Stimulated activated CD8-positive, alpha-beta memory T cell treated with anti-CD3 and anti-CD28 coated beads, Interleukin-4, amount 100 ng/mL, for 24 hours (primary cell): ENCODE measurements around the gene MOB3A.

Experiments used
- DNase-seq: peaks from one replicate; pipeline ENCODE4 v3.0.0-alpha.2; 2020; ENCODE audit warnings: low read depth

The MOB3A gene

DNA sequence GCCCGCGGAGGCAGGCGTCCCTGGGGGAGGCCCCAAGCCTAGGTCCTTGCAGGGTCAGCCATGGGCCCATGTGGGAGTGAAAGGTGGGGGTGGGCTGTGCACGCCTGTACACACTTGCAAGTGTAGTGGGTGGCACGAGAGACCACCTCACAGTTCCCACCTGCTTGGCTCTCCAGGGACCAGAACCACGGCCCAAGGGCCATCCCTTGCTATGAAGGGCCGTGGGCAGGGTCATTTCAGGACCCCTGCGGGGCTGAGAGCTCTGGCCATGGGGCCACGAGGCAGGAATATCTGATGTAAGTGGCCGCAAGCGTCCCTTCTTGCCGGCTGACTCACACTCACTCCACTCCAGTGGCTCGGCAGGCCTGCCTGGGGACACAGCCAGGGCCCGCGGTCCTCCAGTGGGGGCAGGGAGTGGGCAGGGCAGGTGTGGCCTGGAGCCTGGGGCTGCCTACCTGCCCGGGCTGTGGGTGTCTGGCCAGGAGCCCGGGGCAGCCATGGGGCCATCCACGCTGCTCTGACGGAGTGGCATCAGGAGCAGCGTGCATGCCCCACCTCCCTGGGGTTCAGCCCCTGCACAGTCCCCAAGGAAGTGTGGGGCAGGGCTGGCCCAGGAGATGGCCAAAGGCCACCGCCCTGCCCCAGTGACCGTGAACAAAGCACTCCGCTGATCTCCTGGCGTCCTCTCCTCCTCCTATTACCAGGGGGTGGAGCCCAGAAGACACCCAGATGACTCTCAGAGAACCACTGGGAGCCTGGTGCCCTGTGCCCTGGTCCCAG lies 36.5 kb downstream of the MOB3A start:
- DNase-seq, result no peak

DNA sequence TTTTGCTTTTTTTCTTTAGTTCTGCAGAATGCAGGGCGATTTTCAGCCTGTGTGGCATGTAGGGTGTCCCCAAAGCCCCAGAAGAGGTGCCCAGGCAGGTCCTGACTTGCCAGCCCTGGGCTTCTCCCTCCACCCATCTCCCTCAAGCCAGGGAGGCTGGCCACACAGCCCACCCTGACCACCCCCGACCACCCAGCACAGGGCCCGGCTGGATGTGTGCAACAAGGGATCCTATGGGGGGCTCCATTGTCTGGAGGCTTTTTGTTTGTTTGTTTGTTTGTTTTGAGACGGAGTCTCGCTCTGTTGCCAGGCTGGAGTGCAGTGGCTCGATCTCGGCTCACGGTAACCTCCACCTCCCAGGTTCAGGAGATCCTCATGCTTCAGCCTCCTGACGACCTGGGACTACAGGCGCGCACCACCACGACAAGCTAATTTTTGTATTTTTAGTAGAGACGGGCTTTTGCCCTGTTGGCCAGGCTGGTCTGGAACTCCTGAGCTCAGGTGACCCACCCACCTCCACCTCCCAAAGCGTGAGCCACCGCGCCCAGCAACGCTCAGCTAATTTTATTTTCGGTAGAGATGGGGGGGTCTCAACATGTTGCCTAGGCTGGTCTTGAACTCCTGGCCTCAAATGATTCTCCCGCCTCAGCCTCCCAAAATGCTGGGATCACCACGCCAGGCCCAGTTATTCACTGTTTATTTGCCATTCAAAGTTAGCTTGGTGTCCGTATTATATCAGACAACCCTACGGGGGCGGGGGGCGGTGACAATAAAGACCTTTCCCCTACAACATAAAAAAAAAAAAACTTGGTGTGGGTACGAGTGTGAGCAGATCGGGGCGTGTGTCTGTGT lies 37.3 kb downstream of the MOB3A start:
- DNase-seq, result no peak

DNA sequence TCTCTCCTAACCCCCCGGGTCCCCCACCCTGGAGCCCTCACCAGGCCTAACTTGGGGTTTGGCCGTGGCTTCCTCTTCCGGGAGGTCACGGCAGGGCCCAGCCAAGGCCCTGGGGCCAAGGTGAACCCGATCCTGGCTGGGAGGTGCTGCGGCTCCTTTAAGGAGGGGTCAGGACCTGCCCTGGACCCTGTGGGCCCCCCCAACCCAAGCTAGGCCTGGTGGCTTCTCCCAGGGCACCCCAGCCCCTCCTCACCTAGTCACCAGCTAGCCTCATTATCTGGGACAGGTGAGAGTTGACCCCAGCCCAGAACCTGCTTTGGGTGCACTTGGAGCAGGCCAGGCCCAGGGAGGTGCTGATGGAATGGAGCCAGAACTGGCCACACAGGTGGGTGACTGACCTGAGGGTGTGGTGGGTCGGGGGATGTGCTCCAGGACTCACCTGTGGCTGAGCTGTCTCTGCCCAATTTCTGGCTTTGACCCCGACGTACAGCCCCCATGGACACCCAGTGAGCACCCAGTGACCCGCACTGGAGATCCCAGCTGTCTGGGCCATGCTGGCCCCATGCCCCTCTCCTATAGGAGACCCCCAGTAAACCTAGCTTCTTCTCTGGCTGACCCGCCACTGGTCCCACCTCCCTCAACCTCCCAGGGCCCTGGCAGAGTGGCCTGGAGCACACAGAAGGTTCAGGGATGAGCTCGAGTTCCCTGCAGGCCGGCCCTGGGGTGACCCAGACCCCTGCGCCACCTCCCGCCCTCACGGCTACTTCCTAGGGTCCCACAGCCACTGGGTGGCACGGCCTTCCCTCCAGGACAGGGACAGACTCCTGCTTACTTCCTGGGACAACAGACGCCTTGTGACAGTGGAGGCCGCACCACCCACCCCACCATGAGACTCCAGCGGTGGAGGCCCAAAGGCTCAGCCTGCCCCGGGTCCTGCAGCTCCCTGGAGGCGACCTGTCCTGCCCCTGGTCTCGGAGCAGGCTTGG lies 38.3 kb downstream of the MOB3A start:
- no peak for DNase-seq

DNA sequence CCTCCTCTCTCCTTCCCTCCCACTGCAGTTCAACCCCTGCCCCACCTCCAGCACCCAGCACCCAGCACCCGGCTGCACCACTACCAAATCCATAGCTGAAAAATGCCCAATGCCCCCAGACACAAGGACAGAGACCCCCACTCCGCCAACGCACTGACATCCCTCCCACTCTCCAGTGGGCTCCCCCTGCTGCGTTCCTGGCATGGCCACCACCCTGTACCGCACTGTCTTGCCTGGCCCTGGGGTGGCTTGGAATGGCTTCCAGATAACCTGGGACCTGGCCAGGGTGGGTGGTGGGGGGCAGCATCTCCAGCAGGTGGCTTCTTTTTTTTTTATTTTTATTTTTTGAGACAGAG lies 39.3 kb downstream of the MOB3A start:
- no peak for DNase-seq

DNA sequence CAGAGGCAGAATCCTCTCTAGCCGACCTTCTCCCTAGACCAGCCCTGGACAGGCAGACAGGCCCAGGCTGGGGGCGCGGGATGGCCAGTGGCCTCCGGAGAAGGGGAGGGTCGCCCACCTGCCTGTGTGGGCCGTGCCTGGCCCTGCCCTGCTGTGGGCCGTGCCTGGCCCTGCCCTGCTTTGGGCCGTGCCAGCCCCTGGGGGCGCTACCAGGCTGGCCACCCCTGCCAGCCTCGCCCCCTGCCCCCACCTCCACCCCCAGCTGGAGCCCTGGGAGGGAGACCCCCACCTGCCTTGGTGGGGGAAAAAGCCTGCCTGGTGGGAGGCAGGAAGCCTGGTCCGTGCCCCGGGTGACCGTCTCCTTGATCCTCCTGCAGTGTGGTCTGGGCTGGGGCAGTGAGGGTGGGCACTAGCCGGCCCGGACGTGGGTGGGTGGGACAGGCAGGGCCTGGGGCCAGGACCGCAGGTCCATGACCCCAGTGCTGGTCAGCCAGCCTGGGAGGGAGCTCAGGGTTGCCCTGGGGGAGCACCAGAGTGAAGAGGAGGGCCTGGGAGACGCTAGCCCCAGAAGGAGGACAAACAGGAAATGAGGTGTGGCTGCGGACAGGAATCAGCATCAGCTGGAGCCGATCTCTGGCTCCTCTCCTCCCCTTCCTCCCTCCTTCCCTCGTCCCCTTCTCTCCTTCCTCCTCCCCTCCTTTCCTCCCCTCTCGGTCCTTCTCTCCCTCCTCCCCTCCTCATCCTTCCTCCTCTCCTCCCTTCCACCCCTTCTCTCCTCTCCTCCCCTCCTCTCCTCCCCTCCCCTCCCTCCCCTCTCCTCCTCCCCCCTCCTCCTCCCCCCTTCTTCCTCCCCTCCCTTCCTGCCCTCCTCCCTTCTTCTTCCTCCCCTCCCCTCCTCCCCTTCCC lies 39.9 kb downstream of the MOB3A start:
- DNase-seq, result no peak

DNA sequence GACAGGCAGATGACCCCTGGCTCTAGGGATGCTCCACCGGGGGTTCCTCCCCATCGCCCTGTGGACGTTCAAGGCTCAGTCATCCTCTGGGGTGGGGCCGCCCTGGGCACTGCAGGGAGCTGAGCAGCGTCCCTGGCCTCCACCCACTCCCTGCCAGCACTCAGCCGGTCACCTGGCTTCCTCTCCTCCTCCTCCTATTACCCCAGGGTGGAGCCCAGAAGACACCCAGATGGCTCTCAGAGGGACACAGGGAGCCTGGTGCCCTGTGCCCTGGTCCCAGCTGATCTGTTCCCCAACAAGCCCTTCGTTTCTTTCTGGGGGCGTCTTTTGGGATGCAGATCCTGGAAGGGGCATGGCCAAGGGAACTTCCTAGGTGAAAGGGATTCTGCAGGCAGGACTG lies 41.4 kb downstream of the MOB3A start:
- no peak for DNase-seq

DNA sequence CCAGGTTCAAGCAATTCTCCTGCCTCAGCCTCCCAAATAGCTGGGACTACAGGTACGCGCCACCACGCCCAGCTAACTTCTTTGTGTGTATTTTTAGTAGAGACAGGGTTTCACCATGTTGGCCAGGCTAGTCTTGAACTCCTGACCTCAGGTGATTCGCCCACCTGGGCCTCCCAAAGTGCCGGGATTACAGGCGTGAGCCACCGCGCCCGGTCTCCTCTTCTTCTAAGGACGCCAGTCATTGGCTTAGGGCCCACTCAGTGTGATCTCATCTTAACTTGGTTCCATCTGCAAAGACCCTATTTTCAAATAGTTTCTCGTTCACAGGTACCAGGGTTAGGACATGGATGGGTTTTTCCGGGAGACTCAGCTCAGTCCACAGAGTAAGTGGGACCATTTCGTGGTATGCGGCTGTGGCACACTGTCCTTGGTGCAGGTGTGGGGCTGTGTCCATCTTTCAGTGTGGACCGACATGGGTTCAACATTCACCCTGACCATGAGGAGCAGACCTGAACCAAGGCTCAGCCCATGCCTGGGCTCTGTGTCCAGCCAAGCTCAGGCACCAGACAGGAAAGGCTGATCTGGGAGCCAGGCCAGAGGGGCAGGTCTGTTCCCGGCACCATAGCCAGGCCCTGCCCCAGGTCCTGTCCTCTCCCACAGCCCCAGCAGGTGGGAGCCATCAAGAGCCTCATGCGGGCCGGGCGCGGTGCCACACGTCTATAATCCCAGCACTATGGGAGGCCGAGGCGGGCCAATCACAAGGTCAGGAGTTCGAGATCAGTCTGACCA lies 42.3 kb downstream of the MOB3A start:
- DNase-seq, result no peak

DNA sequence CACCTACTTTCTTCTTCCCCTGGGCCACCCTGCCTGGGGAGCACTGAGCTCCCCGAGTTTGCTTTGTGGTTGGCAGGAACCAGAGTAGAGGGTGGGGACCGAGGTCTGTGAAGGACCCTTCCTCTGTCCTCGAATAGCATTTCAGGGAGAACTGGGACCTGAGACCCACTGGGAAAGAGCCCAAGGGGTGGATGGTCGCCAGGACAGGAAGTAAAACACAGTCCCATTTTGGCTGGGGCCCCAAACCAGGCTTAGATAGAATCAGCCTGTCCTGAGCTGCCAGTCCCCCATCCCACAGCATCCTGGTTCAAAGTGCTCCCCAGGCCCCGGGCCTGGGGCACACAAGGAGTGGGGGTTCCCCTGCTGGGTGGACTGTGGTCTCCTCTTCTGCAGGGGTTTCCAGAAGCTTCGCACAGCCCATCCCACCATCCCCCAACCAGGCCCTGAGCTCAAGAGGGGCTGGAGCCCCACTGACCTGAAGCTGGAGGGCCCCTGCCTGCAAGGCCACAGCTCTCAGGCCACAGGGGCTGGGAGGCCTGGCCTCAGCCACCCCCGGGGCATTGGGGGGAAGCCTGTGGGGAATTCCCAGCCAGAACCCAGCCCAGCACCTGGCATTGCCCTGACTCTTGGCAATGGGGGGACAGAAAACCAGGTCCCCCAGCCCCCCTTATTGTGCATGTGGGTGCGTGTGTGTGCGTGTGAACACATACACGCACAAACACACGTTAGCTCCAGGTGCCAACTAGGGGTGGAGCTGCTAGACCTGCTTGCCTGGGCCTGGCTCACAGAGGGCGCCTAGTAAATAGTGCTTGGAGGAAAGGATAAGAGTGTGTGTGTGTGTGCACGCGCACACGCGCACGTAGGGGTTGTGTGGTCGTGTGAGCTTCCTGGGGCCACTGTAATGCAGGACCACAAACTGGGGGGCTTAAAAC lies 44.1 kb downstream of the MOB3A start:
- DNase-seq, result no peak

DNA sequence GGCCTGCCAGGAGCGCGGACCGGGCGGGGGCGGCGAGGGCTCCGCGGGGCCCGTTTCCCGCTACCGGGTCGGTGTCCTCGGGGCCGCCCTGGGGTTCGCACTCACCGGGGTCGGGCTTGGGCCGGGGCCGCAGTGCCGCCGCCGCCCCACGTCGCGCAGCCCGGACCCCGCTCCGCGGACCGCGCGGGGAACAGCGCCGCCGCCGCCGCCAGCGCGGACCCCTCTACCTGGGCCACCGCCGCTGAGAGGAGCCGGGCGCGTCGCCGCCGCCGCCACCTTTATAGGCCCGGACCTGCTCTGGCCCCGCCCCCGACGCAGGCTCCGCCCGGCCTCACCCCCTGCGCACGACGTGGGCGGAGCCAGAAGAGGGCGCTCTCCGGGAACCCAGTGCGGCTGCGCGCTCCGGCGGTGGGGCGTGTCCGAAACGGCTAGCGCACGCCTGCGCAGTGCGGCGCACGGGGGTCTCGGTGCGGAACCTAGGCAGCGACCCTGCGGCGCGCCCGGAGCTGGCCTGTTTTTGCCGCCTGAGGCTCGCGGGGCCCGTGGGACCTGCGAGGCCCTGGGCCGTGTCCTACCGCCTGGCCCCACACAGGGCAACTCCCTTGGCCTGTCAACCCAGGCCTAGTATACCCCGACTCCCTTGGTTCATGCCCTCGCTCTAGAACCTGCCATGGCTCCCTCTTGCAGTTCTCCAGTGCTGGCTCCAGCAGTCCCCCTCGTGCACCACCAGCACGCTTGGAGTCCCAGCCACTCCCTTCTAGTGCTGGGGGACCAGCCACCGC lies 44.9 kb downstream of the MOB3A start, which contains the start of gene MKNK2:
MKNK2 (minus strand) TSS at position 254 of the 782 bp plus-strand sequence. CDS start 393 bp downstream, outside the sequence.
- DNase-seq, result peak; percentile 91

GRCh38 chr19:2050349-2050990 lies 45.7 kb downstream of the MOB3A start:
- DNase-seq, result peak; percentile 23

GRCh38 chr19:2049741-2050348 lies 46.3 kb downstream of the MOB3A start:
- DNase-seq, result peak; percentile 34

DNA sequence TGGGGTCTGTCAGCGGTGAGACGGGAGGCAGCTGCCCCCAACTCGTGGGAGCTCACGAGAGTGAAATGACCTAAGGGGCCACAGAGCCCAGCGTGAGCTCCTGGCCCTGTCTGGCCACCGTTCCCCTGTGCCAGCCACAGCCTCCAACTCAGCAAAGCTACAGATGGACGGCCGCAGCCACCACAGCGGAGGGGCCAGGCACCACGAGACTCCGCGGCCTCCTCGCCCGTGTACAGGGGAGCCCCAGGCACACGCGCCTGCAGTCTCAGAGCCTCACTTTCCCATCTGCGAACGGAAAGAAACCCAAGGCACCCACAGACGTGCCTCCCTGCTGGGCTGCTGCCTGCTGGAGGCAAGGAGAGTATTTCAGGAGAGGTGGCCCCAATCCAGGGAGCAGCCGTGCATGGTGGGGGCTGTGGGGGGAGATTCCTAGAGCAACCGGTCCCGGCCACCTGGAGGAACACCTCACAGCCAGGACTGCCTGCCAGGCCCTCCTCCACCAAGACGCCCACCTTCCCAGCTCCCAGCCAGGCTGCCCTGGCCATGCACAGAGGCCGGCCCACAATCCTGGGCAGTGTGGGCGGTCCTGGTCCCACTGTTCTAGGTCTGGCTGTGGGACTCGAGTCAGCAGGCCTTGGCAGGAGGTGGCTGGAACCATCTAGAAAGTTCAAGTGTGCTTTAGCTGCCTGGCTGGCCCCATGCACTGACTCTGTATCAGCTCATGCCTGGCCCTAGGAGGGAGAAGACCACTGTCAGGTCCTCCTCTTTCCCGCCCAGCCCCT lies 47.0 kb downstream of the MOB3A start:
- no peak for DNase-seq

DNA sequence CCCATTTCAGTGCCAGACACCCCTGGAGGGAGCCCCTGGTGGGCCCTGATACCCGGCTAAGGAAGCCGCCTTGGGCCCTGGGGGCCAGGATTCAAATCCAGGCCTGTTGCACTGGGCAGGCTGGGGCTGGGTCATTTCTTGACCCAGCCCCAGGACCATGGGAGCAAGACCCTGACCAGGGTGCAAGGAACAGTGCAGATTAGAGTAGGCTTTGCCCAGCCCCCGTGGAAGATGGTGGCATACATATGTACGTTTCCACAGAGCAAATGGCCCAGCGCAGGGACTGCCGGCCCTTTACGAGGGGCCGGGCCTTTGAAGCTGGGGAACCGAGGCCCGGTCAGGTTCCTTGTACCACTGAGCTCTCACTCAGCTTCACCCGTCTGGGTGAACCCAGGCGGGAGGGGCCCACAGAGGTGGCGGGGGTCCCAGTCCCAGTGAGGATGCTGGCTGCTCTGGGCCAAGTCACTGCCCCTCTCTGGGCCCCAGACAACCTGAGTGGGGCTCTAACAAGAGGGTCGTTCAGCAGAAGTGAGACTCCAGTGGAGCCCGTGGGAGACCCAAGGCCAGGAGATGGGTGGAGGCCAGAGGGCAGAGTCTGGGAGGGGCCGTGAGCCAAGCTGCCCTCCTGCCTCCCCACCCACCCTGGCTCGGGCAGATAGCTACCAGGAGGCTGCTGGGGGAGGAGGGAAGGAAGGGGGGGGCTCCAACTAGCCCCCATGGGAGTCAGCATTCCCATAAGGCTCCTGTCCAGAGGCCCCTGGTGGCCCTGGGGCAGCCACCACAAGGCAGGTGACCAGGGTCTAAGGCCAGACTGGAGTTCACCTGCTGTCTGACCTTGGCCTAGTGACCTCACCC lies 47.8 kb downstream of the MOB3A start:
- DNase-seq, result no peak

DNA sequence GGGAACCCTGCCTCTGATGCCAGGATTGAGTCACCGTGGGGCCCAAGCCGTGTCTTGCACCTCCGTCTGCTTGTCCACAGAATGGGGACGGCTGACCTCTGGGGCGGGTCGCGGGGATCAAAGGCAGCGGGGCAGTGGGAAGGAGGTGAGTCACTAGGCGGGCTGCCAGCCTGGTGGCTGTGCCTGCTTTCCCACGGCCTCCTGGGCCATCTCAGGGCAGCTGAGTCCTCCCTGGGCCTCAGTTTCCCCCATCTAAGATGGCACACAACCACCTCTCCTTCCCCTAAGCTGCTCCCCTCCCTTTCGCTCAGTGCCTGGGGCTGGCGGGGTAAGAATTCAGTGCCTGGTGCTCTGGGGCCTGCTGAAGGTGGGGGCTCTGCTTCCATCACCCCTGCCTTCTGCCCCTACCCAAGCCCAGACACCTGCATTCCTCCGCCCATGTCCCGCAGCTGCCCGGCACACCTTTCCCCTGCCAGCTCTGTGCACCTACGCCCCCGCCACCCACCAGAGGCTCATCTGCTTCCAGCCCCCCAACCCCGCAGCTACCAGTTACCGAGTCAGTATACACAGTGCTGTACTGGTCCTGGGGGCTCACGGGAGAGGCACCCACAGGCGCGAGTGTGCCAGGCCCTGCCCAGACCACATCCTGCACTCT lies 48.5 kb downstream of the MOB3A start:
- no peak for DNase-seq

DNA sequence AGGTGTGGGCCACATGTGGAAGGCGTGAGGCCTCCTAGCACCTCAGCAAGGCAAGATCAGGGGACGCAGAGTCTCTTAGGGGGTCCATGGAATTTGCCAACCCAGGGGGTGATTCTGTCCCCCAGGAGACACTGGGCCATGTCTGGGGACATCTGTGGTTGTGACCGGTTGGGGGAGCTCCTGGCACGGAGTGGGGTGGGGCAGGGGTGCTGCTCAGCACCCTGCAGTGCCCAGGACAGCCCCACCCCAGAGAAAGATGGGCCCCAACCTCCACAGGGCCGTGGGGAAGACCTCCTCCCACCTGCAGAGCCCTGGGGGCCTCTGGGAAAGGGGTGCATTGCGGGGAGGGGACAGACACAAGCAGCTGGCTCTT lies 49.1 kb downstream of the MOB3A start:
- no peak for DNase-seq
